ENCODE data around the gene RBFOX1. TPM values are rescaled to one million over a fixed set of nuclear protein-coding genes. Genes with fewer than 3 reads are reported as not detected.

Gene RBFOX1
- total and polyA plus RNA-seq, 4 donors = 0.25 TPM; not detected in 3

DNA sequence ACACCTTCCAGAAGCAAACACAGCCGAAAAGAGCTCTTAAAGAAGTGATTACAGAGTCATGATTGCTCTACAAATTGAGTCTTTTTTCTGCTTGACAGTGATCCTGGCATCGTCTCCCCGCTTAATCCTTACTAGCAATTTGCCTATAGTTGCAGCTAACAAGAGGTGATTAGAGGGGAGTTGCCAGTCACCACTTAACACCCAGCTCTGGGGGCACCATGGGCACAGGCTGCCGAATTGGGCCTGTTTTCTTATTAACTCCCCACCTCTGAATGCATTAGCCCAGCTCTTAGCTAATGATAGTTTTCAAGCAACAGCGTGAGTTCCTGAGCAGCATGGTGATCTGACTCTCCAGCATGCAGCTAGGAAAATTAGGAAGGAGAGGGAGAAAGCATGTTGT lies 93.5 kb downstream of the RBFOX1 start:
- DNase-seq (no peak), ATAC-seq (ENCODE audit: low FRiP score) (no peak)
- Histone ChIP-seq H3K27ac (ENCODE audit: low read depth in 1 of 2, low read length in 2 of 2) (no peak overlapping the region), H3K9me3 (ENCODE audit: control insufficient read depth, low read length) (no peaks in the 10 kb centered on the region), H3K4me1 (ENCODE audit: control insufficient read depth in 1 of 2, insufficient read depth in 2 of 2, low read length in 2 of 2) (no peaks in the 10 kb centered on the region), H3K27me3 (ENCODE audit: control insufficient read depth in 1 of 2, insufficient read depth in 2 of 2, low read length in 1 of 2) (no peaks in the 10 kb centered on the region), H3K36me3 (ENCODE audit: control insufficient read depth in 1 of 2, insufficient read depth in 2 of 2, low read length in 1 of 2) (no peaks in the 10 kb centered on the region), H3K4me3 (ENCODE audit: low read length in 2 of 2) (no peak overlapping the region)
- intact Hi-C loops (cut with DNase I) = no loop called here
- WGBS, 2 donors = 66 to 68% methylated on average over 5 of the region's 5 CpGs

DNA sequence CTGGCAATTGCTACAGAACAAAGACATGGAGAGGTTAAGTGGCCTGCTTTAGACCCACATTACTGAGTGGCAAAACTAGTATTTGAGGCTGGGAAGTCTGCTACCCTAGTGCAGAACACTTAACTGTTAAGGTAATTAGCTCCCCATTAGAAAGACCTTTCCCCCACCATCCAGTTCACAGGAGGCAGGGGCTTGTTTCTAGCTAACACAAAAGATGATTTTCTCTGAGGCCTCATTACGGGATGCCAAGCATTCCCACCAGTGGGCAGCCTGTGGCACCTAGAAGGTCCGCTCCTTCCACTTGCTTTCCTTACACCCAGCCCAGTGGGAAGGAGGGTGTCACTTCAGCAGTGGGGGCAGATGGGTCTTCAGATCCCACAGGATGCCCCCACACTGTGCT lies 99.1 kb downstream of the RBFOX1 start:
- DNase-seq (no peak), ATAC-seq (ENCODE audit: low FRiP score) (no peak)
- no peaks in the 10 kb centered on the region for H3K4me1 ChIP-seq (ENCODE audit: control insufficient read depth in 1 of 2, insufficient read depth in 2 of 2, low read length in 2 of 2)
- H3K9me3 ChIP-seq (ENCODE audit: control insufficient read depth, low read length) = peaks cover 2% of the 10 kb centered on the region
- intact Hi-C loops (cut with DNase I) = no loop called here
- no peaks in the 10 kb centered on the region for H3K36me3 ChIP-seq (ENCODE audit: control insufficient read depth in 1 of 2, insufficient read depth in 2 of 2, low read length in 1 of 2)
- no peaks in the 10 kb centered on the region for H3K27me3 ChIP-seq (ENCODE audit: control insufficient read depth in 1 of 2, insufficient read depth in 2 of 2, low read length in 1 of 2)
- H3K4me3 ChIP-seq (ENCODE audit: low read length in 2 of 2) = no peak overlapping the region
- H3K27ac ChIP-seq (ENCODE audit: low read depth in 1 of 2, low read length in 2 of 2) = no peak overlapping the region
- WGBS, 2 donors = 71 to 77% methylated on average over 2 of the region's 2 CpGs

GRCh38 chr16:7436306-7436705 lies 103.7 kb downstream of the RBFOX1 start:
- H3K4me1 ChIP-seq (ENCODE audit: control insufficient read depth in 1 of 2, insufficient read depth in 2 of 2, low read length in 2 of 2) = no peaks in the 10 kb centered on the region
- DNase-seq (no peak), ATAC-seq (ENCODE audit: low FRiP score) (no peak)
- H3K36me3 ChIP-seq (ENCODE audit: control insufficient read depth in 1 of 2, insufficient read depth in 2 of 2, low read length in 1 of 2) = no peaks in the 10 kb centered on the region
- H3K27ac ChIP-seq (ENCODE audit: low read depth in 1 of 2, low read length in 2 of 2) = no peak overlapping the region
- intact Hi-C loops (cut with DNase I) = no loop called here
- H3K9me3 ChIP-seq (ENCODE audit: control insufficient read depth, low read length) = peaks cover 2% of the 10 kb centered on the region
- no peaks in the 10 kb centered on the region for H3K27me3 ChIP-seq (ENCODE audit: control insufficient read depth in 1 of 2, insufficient read depth in 2 of 2, low read length in 1 of 2)
- no peak overlapping the region for H3K4me3 ChIP-seq (ENCODE audit: low read length in 2 of 2)
- 74 to 79% methylated on average over 5 of the region's 5 CpGs for WGBS, 2 donors

DNA sequence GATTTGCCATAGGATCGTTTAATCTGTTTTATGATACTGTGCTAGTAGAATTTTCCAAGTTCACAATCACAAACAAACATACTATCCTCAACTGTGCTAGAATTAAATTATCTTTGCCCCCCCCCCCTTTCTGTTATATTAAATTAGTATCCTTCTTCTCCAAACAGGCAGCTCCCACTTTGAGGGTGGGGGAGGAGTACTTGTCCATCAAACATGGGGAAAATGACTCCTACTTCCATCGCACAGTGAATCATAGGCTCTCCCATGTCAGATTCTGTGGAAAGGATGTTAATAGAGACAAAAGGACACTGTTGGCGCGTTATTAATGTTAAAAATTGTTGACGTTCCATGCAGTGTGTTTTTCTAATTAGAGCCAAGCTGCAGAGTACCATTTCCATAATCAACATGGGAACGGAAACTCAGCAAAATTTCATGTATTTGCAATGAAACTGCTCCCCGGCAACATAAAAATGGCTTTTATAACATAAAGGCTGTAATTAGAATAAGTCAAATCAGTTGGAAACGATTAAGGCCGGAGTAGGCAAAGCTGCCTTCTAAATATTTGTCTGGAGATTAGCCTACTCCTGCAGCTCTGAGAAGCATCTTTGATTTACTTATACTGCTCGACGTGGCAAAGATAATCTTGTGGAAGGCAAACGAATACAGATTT lies 104.6 kb downstream of the RBFOX1 start:
- Histone ChIP-seq H3K9me3 (ENCODE audit: control insufficient read depth, low read length) (peaks cover 3% of the 10 kb centered on the region), H3K4me3 (ENCODE audit: low read length in 2 of 2) (no peak overlapping the region), H3K4me1 (ENCODE audit: control insufficient read depth in 1 of 2, insufficient read depth in 2 of 2, low read length in 2 of 2) (no peaks in the 10 kb centered on the region), H3K27me3 (ENCODE audit: control insufficient read depth in 1 of 2, insufficient read depth in 2 of 2, low read length in 1 of 2) (no peaks in the 10 kb centered on the region), H3K36me3 (ENCODE audit: control insufficient read depth in 1 of 2, insufficient read depth in 2 of 2, low read length in 1 of 2) (no peaks in the 10 kb centered on the region), H3K27ac (ENCODE audit: low read depth in 1 of 2, low read length in 2 of 2) (no peak overlapping the region)
- DNase-seq (no peak), ATAC-seq (ENCODE audit: low FRiP score) (no peak)
- intact Hi-C loops (cut with DNase I) = no loop called here
- WGBS, 2 donors = 76 to 78% methylated on average over 12 of the region's 12 CpGs

DNA sequence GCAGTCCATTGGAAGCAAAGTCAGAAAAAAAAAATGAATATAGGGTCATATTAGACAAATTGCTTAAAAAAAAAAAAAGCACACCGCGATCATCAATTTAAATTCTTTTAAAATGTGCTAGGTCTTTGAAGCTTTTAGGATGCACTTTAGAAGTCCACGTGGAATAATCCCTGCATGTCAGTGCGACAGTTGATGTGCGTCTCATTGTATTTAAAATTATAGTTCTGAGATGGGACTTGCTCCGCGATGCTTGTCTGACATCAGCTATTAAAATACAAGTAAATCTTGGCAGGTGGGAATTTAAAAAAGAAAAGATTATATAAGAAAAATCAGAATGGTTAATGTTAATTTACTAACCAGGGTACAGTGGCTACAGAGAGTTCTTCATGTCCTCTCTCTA lies 105.2 kb downstream of the RBFOX1 start:
- Histone ChIP-seq H3K36me3 (ENCODE audit: control insufficient read depth in 1 of 2, insufficient read depth in 2 of 2, low read length in 1 of 2) (no peaks in the 10 kb centered on the region), H3K27me3 (ENCODE audit: control insufficient read depth in 1 of 2, insufficient read depth in 2 of 2, low read length in 1 of 2) (no peaks in the 10 kb centered on the region), H3K4me3 (ENCODE audit: low read length in 2 of 2) (no peak overlapping the region), H3K9me3 (ENCODE audit: control insufficient read depth, low read length) (peaks cover 3% of the 10 kb centered on the region), H3K27ac (ENCODE audit: low read depth in 1 of 2, low read length in 2 of 2) (no peak overlapping the region), H3K4me1 (ENCODE audit: control insufficient read depth in 1 of 2, insufficient read depth in 2 of 2, low read length in 2 of 2) (no peaks in the 10 kb centered on the region)
- intact Hi-C loops (cut with DNase I) = no loop called here
- DNase-seq (no peak), ATAC-seq (ENCODE audit: low FRiP score) (no peak)
- WGBS, 2 donors = 91 to 93% methylated on average over 7 of the region's 7 CpGs

GRCh38 chr16:7438601-7439000 lies 106.0 kb downstream of the RBFOX1 start:
- Histone ChIP-seq H3K9me3 (ENCODE audit: control insufficient read depth, low read length) (peaks cover 3% of the 10 kb centered on the region), H3K36me3 (ENCODE audit: control insufficient read depth in 1 of 2, insufficient read depth in 2 of 2, low read length in 1 of 2) (no peaks in the 10 kb centered on the region), H3K4me3 (ENCODE audit: low read length in 2 of 2) (no peak overlapping the region), H3K4me1 (ENCODE audit: control insufficient read depth in 1 of 2, insufficient read depth in 2 of 2, low read length in 2 of 2) (no peaks in the 10 kb centered on the region), H3K27me3 (ENCODE audit: control insufficient read depth in 1 of 2, insufficient read depth in 2 of 2, low read length in 1 of 2) (no peaks in the 10 kb centered on the region), H3K27ac (ENCODE audit: low read depth in 1 of 2, low read length in 2 of 2) (no peak overlapping the region)
- intact Hi-C loops (cut with DNase I) = no loop called here
- 83 to 84% methylated on average over 5 of the region's 5 CpGs for WGBS, 2 donors
- DNase-seq (no peak), ATAC-seq (ENCODE audit: low FRiP score) (no peak)

- no peaks in the 10 kb centered on the region for H3K4me1 ChIP-seq (ENCODE audit: control insufficient read depth in 1 of 2, insufficient read depth in 2 of 2, low read length in 2 of 2)
- no peak overlapping the region for H3K27ac ChIP-seq (ENCODE audit: low read depth in 1 of 2, low read length in 2 of 2)
- DNase-seq (no peak), ATAC-seq (ENCODE audit: low FRiP score) (no peak)
- whole genome bisulfite sequencing, 2 donors = 46 to 52% methylated on average over 4 of the region's 4 CpGs
- intact Hi-C loops (cut with DNase I) = no loop called here
- no peak overlapping the region for H3K4me3 ChIP-seq (ENCODE audit: low read length in 2 of 2)
- H3K36me3 ChIP-seq (ENCODE audit: control insufficient read depth in 1 of 2, insufficient read depth in 2 of 2, low read length in 1 of 2) = no peaks in the 10 kb centered on the region
- peaks cover 3% of the 10 kb centered on the region for H3K9me3 ChIP-seq (ENCODE audit: control insufficient read depth, low read length)
- H3K27me3 ChIP-seq (ENCODE audit: control insufficient read depth in 1 of 2, insufficient read depth in 2 of 2, low read length in 1 of 2) = no peaks in the 10 kb centered on the region
Observed at GRCh38 chr16:7439518-7439917, 106.9 kb downstream of the RBFOX1 start.

- Histone ChIP-seq H3K4me3 (ENCODE audit: low read length in 2 of 2) (no peak overlapping the region), H3K4me1 (ENCODE audit: control insufficient read depth in 1 of 2, insufficient read depth in 2 of 2, low read length in 2 of 2) (no peaks in the 10 kb centered on the region), H3K27me3 (ENCODE audit: control insufficient read depth in 1 of 2, insufficient read depth in 2 of 2, low read length in 1 of 2) (no peaks in the 10 kb centered on the region), H3K36me3 (ENCODE audit: control insufficient read depth in 1 of 2, insufficient read depth in 2 of 2, low read length in 1 of 2) (no peaks in the 10 kb centered on the region), H3K27ac (ENCODE audit: low read depth in 1 of 2, low read length in 2 of 2) (no peak overlapping the region), H3K9me3 (ENCODE audit: control insufficient read depth, low read length) (peaks cover 1% of the 10 kb centered on the region)
- intact Hi-C loops (cut with DNase I) = no loop called here
- WGBS, 2 donors = 61 to 67% methylated on average over 6 of the region's 6 CpGs
- ATAC-seq (ENCODE audit: low FRiP score) (no peak), DNase-seq (no peak)
Observed at GRCh38 chr16:7440886-7441400, 108.3 kb downstream of the RBFOX1 start.

GRCh38 chr16:7442050-7442449 lies 109.4 kb downstream of the RBFOX1 start:
- no peaks in the 10 kb centered on the region for H3K36me3 ChIP-seq (ENCODE audit: control insufficient read depth in 1 of 2, insufficient read depth in 2 of 2, low read length in 1 of 2)
- ATAC-seq (ENCODE audit: low FRiP score) (no peak), DNase-seq (no peak)
- no peaks in the 10 kb centered on the region for H3K27me3 ChIP-seq (ENCODE audit: control insufficient read depth in 1 of 2, insufficient read depth in 2 of 2, low read length in 1 of 2)
- 59 to 65% methylated on average over 7 of the region's 7 CpGs for WGBS, 2 donors
- no peak overlapping the region for H3K27ac ChIP-seq (ENCODE audit: low read depth in 1 of 2, low read length in 2 of 2)
- peaks cover 1% of the 10 kb centered on the region for H3K9me3 ChIP-seq (ENCODE audit: control insufficient read depth, low read length)
- intact Hi-C loops (cut with DNase I) = no loop called here
- no peak overlapping the region for H3K4me3 ChIP-seq (ENCODE audit: low read length in 2 of 2)
- no peaks in the 10 kb centered on the region for H3K4me1 ChIP-seq (ENCODE audit: control insufficient read depth in 1 of 2, insufficient read depth in 2 of 2, low read length in 2 of 2)

All from aorta (tissue), 5 donors.